ENCODE results near the gene MARCHF3. TPM values are rescaled to one million over a fixed set of nuclear protein-coding genes. Genes with fewer than 3 reads are reported as not detected.

MARCHF3 gene
- total RNA-seq, 2 donors from 2014 or later: 32.5 to 33.7 TPM

DNA sequence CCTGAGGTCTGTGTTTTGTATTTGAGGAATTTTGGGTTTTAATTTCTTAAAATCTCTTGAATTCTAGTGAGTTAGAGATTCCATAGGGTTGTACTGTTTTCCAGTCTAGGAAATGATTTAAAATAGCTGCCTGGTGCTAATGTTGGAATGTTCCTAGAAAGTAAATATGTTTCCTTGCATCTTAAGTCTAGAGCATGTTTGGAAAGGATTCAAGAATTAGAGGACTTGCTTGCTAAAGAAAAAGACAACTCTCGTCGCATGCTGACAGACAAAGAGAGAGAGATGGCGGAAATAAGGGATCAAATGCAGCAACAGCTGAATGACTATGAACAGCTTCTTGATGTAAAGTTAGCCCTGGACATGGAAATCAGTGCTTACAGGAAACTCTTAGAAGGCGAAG lies 211.6 kb downstream of the MARCHF3 start:
- no peak overlapping the region for H3K27ac ChIP-seq
- no peaks in the 10 kb centered on the region for H3K9me3 ChIP-seq
- no peak for DNase-seq
- no peak overlapping the region for H3K9ac ChIP-seq (ENCODE audit: low read depth in 2 of 2, low read length in 2 of 2)
- no peaks in the 10 kb centered on the region for H3K36me3 ChIP-seq
- TF ChIP-seq CTCF (IDR thresholded peaks at IDR 0.05): no peak
- H3K4me3 ChIP-seq: no peak overlapping the region
- intact Hi-C loops (cut with DNase I): no loop called here
- H3K27me3 ChIP-seq: no peaks in the 10 kb centered on the region
- H3K4me1 ChIP-seq: no peaks in the 10 kb centered on the region

Other genes with a start within 250 kb of the MARCHF3 start
- 10 to 100 TPM; 10.3 to 12.2 TPM for gene C5orf63, start 42.9 kb upstream of the MARCHF3 start, total RNA-seq